ENCODE measurements around the gene ZMIZ1.
A peak's percentile ranks its signal among the peaks of the same experiment; 100 is the strongest.

The ZMIZ1 gene

DNA sequence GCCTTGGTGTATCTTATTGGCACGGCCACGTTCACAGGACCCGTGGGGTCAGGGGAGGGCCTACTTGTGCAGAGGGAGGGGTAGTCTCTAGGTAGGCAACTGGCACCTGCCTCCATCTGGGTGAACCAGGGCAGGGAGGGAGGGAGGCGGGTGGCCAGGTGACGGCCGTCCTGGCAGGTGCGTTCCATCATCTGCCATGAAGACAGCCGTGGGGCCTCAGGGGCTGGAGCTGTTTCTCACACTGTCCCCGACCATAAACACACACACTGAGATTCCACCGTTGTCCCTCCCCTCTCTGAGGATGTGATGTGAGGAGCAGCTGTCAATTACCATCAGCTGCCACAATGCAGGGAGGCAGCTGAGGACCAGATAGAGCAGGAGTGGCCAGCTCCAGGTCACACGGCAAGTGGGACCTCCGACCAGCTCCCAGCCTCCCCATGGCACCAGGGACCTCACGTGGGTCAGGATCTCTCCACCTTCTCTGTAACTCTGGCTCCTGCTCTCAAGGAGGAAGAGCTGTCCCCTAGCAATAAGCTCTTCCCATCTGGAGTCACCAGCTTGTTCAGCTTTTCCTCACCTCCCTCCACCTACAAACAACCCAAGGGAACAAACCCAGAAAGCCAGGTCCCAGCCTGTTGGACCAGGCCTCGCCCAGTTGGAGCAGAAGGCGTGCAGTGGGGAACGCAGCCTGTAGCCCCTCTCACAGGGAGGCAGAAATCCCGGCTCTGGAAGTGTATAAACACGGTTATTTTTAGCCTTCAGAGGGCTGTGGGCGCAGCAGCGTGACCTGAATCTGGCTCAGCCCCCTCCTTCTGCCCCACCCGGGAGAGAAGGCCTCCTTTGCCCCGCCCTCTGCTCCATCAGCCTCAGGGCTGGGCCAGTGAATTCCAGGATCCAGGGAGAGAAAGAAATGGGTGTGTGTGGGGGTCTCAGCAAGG lies 33.1 kb downstream of the ZMIZ1 start:
- no peak for DNase-seq

DNA sequence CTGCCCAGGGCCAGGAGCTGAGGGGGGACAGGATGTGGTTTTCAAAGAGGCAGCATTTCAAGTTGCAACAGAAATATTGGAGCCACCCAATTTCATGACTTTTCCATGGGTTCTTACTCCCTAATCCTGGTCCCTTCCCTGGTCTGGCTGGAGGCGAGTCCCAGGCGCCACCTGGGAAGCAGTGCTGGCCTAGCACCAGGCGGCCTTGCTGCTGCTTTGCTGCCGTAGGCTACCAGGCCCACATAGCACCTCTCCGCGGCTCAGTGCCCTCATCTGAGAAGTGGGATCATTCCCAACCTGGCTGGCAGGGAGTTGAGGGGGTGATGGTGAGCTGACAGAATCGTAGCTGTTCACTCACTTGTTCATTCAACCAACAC lies 33.7 kb downstream of the ZMIZ1 start:
- DNase-seq = no peak

DNA sequence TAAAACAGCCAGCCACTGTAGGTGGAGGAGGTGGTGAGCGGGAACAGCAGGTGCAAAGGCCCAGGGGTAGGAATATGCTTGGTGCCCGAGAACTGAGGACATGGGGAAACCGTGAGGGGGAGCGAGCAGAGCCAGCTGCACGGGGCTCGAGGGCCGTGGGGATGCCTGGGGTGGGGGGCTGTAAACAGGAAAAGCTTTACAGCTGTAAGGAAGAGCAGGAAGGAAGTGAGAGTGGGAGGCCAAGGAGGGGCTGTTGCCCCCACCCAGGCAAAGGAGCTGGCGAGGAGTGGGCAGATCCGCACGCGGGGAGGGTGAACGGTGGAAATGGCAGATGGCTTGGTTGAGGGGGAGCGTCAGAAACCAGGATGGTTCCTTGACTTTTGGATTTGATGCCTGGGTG lies 34.4 kb downstream of the ZMIZ1 start:
- no peak for DNase-seq

DNA sequence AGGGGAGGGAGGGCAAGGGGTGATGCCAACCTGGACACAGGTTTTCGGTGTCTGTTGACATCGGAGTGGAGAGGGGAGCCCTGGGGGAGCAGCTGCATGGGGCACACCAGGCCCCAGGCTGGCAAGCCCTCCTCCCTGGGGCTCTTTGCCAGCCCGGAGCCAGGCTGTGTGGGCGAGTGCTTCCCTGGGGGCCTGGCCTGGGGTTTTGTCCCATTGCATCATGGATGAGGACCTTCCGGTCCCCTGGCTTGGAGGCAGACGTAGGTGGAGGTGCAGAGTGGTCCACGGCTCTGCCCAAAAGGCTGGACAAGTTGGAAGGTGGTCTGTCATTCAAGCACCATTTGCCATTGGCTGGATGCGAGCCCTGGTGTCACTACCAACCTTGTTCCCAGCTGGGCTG lies 34.8 kb downstream of the ZMIZ1 start:
- no peak for DNase-seq

DNA sequence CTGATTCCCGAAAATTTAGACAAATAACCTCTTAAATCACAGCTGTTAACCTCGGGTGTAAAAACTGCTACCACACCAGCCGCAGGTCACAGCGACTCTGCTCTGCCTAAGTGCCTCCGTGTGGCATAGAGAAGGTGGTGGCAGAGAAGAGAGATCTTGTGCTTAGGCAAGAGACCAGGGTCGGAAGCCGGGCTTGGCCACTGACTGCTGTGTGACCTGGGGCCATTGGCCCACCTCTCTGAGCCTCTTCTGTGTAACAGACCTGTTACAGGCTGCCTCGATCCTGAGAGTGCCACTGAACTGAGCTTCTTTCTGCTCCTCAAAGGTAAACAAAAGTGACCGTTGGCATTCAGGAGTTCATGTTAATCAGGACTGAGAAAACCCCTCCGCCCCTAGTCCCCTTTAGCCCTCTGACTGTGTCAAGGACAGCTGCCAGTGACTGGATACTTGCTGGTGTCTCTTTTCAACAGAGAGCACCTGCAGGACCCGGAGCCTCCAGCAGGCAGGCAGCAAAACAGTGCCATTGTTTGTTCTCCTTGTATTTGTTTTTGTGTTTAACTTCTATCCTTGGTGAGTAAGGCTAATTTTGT lies 36.5 kb downstream of the ZMIZ1 start:
- no peak for DNase-seq

DNA sequence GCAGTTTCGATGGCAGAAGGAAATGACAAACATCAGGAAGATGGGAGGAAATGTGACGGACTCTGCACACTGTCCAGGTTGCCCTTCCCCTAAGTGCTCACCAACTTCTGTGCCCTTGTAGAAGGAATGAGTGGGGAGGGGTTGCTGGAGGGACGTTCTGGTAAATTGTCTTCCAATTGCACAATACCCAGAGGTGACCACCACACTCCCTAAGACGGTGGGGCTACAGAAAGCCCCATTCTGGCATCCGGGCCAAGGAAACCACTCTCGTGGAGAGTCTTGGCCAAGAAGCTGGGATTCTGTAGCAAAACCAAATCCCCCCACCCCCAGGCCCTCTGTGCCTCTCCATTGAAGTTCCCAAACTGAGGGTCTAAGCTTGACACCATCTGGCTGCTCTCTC lies 37.1 kb downstream of the ZMIZ1 start:
- no peak for DNase-seq

DNA sequence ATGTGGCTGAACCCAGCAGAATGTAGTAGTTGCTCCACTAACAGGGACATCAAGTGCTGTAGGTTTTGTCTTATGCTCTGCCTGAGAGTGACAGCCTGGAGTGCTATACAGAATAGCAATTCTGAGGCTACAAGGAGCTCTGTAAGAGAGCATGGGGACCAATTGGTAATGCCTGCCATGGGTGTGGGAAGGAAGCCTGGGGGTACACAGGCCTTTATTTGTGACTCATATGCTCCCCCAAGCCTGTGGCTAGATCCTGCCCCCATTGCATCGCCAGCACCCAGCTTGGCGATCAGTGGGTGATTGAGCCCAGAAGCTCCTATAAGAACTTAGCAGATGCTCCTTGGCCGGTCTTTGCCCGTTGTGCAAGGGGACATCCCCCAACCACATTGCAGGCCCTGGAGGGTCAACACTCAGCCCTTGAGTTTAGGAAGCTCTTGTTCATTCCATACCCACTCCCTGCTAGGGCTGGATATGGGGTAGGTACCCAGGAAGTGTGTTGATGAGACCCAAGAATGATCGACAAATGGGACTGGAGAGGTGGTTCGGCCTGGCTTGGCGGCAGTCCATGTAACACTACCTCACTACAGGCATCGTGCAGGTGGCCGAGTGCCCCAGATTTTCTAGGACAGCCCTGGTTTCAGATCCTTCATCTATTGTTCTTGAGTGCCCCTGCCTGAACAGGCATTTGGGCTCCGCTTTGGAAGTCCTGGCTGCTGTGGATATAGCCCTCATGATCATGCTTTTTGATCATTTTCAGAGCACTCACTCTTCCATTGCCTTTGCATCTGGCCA lies 37.7 kb downstream of the ZMIZ1 start:
- DNase-seq = no peak

DNA sequence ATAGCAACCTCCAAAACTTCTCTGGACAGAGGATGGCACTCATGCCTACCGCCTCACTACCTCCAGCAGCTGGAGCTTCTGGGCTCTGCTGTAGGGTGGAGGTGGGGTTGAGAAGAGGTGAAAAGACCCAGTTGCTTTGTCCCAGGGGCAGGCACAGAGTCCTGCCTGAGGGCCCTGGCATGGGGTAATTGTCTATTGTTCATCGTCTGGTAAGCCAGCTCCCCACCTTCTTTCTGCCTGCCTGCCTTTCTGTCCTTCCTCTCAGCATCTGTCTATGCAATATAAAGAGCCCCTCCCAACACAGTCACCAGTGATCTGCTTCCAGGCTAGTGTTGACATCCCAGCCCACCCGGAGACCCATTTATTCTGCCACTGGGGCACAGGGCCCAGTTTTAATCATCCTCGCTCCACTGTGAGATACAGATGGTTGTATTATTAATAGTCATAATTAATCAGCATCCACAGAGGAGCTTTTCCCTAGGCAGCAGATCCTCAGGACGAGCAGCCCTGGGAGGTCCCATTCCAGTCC lies 39.0 kb downstream of the ZMIZ1 start:
- DNase-seq = no peak

DNA sequence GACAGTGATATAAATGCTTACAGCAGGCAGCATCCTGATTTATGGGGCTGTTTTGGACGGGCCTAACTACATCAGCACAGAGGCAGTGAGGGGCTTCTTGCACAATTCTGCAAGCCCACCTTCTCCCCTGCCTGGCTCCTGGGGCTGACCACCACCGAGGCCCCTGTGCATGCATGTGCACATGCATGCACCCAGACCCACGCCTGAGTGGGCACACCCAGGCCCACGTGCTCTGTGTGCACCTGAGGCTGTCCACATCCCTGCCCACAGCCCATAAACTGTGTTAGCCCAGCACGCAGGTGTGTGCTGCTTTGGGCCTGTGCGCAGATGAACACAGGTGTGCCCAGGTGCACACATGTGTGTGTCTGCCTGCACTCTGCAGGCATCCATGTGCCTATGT lies 40.0 kb downstream of the ZMIZ1 start:
- no peak for DNase-seq

DNA sequence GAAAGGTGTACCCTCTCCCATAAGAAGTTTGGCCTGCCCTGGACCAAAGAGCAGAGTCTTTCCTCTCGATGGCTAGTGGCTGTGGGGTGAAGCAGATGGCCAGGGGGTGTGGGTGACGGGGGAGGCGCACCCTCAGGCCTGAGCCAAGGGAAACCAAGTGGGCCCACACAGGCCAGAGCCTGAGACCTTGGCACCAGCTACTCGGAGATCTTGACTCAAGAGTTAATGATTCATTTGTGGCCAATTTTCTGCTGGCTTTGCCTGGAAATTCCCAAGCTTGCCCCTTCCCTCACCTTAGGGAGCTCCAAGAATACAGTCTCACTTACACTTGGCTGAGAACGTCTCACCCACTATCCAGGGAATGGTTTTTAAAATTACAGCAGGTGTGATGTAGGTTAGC lies 42.7 kb downstream of the ZMIZ1 start:
- no peak for DNase-seq

DNA sequence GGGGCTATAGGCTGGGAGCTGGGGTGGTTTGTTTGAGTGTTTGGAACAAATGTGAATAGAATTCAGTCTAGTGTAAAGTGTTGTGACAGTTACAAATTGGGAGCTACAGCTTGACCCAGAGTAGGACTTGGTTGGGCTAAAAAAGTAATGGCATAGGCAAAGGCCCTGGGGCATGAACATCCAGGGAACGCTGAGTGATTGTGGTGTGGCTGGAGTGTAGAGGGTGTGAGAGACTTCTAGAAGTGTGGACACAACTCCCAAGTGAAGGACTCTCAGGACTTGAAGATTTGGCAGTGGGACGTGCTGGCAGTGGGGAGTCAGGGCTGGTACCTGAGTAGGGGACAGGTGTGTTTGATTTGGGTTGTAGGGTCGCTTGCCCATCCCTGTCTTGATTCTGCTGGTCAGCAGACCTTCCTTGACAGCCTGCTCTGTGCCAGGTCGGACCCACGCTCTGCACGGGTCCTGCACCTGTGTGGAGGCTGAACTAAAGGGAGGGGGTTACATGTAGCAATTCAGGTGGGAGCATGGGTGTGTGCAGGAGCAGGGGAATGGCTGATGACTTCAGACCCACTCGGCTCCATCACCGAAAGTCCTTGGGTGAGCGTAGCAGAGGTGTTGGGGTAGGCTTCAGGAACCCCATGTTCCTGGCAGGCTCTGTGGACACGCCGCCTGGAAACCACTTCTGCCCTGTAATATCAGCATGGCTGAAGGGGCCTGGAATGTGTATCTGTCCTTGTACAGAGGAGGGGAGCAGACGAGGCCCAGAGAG lies 43.3 kb downstream of the ZMIZ1 start:
- DNase-seq = no peak

DNA sequence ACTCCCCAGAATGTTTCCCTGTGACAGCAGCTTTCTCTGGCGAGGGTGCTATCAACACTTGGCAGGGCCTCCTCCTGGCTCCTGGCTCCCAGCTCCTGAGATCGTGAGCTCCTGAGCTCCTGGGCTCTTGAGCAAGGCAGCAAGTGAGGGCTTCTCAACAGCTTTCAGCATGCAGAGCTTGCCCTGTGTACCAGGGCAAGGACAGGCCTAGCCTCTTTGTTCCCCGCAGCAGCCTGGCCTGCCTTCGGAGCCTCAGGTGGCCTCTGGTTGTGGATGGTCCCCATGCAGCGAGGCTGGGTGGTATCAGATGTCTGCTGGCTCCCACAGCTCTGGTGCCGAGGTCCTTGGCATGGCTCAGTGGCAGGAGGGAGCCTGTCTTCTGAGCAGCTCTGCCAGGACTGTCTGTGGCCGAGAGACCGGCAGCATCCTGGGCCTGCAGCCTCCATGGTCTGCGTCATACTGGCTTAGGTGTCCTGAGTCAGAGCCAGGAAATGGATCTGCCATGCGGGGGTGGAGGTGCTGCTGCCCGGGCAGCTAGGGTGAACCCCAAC lies 44.2 kb downstream of the ZMIZ1 start:
- DNase-seq = peak; percentile 54

DNA sequence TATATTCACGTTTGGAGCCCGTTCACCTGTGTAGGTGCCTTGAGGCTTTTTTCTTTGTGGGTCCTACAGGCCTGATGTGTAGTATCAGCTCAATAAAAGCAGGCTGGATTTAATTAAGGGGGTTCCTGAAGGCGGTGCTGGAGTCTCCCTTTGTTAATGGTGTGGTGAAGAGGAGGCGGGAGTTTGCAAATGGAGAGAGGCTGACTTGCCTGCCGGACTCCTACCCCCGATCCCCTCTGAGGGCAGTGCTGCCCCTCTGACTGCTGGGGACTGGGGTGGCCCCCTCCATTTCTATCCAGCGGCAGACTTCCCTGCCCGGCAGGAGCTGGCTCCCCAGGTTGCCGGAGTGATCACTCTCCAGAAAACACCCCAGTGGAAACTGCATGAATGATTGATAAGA lies 45.1 kb downstream of the ZMIZ1 start:
- DNase-seq = no peak

DNA sequence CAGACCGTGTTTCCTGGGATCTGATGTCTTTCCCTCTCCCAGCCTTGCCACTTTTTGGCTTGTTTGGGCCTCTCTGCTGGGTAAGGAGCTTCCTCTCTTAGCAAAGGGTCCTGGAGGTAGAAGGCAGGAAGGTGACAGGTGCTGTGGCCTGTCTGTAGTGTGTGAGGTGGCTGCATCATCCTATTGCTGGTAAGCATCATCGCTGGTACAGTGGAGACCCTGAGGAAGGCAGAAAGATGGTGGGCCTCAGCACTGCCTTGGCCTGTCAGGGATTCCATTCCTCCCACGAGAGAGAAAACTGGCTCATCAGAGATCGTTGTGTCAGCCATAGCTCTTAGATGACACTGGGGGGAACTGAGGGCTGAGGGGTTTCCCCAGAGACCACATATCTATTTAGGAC lies 46.5 kb downstream of the ZMIZ1 start:
- DNase-seq = no peak

DNA sequence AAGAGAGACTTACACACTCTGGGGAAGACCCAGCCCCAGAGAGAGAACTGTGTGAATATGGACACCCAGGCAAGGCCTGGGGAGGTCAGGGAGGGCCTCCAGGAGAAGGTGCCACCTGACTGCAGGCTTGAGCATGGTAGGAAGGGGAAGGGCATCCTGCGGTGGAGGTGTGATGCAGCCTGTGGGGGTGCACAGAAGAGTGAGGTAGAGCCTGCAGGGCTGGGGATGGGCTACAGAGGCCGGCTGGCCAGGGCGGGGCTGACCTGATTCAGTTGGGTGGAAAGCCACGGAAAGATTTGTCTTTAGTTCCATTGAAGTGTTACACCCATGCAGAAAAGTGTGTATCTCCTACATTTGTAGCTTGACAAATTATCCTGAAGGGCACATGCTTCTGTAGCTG lies 47.6 kb downstream of the ZMIZ1 start:
- DNase-seq = no peak

DNA sequence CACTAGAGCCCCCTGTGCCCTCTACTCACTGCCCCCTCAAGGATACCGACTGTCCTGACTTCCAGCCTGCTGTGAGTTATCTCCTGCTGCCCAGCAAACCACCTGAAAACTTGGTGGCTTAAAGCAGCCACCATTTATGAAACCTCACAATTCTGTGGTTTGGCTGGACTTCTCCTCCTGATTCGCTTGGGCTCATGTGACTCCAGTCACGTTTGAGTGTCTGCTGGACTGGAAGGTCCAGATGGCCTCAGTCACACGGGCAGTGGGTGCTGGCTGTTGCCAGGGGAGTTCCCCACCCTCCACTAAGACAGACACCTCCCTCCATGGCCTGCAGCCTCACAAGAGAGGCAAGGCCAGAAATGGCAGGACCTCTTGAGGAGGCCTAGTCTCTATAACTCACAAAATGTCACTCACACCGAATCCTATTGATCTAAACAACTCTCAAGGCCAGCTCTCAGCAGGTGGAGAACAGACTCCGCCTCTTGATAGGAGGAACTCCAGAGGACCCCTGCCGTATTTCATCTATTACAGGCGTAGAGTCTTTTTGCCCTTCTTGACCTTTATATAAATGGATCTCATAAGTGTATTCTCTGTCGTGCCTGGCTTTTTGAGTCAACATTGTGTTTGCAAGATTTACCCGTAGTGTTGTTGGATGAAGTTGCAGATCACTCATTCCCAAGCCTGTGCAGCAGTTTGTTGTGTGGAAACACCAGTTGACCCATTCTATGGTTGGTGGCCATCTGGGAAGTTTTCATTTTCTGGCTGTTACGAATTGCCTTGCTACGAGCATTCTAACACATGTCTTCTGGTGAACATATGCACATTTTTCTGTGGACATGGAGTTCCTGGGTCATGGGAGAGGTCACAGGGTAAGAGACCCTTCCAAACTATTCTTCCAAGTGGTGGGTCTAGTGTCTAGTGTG lies 48.3 kb downstream of the ZMIZ1 start:
- DNase-seq = no peak

DNA sequence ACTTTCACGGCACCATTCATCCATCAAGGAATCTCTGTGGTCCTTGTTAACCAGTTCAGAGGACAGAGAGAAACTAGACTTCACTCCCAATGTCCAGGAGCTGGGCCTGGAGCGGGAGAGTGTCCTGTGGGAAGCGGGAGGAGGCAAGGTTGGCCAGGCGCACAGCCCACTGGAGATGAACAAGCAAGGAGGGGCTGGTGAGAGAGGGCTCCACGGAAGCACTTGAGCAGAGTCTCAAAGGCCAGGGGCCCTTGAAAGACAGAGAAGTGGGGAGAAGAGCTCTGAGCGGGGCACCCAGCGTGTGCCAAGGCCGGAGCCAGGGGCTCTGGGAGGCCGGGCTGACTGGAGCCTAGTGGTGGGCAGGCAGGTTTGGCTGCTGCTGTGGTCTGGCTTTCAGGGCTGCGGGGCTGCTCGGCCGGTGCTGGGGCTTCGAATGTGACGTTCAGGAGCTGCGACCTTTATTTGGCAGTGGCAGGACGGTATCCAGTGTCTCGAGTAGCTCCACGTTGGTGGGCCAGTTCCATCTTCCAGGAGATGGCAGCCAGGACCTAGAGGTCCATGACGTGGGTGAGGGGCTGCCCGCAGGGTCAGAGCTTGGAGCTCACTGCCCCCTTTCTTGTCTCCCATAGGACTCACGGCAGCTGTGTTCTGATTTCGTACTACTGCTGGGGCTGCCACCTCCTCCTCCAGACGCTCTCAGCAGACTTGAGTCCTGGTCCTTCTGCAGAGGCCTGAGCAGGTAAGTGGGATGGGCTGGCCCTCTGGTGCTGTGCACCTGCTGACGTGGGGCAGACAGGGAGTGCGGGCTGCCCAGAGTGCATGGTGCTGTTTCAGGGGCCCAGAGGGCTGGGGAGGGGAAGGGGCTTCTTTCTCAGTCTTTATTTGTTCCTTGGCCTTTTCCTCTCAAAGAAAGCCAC lies 49.8 kb downstream of the ZMIZ1 start:
- no peak for DNase-seq

DNA sequence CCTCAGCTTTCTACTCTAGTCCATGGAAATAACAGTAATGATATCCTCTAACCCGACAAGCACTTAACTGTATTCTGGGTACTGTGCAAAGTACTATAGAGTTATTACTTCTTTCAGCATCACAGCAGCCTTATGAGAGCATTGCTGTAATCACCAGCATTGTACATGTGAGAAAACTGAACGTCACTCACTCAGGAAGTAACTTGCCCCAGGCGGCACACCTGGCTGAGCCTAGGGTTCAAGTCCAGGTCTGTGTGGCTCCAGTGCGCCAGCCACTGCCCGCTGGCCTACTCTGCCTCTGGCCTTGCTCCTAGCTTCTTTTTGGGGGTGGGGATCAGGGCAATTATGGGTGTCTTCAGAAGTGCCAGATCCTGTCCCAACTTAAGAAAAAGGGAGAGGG lies 50.5 kb downstream of the ZMIZ1 start:
- no peak for DNase-seq

DNA sequence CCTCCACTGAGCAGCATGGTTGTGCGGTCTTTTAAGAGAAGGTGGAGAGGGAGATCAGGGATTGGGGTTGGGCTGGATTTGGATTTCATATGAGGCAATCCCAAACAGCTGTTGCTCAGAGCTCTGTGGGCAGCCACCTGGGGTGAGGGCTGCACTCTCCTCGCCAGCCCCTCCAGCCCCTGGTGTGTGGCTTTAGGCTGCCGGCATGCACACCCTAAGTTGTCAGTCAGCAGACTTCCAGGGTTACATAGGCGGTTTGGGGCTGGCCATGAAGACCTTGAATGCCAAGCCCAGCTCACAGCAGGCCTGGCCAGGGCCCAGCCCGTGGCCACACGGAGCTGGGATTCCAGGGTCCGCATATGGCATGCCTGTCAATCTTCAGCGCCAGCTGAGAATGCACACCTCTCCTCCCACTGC lies 54.8 kb downstream of the ZMIZ1 start:
- no peak for DNase-seq

DNA sequence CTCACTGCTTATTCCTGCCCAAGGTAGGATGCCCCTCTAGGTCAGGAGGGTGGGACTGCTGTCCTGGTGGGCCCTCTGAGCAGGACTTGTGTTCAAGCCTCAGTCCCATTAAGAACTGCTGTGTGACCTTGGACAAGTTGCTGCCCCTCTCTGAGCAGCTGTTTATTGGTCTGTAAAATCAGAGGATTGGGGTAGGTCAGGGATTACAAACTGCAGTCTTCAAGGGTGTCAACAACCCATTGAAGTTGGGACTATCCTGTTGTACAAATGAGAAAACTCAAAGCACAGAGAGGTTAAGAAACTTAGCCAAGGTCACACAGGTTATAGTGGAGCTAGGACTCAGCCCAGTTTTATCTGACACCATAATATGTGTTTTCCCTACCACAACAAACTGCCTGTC lies 55.3 kb downstream of the ZMIZ1 start:
- no peak for DNase-seq

Data from 8988T (cell line).